MM.1S (cell line): ENCODE measurements around the gene CARNS1.

Experiments
- DNase-seq: peaks from one replicate; pipeline ENCODE4 v3.0.0-alpha.2; 2015
- H2AFZ ChIP-seq: fragments of 300-600 bp; sonication (generic); 2 replicates; pipeline ENCODE4 v1.6.0; 2016; ENCODE audit warnings: antibody characterized with exemption, low read length
- H3F3A ChIP-seq: fragments of 300-600 bp; sonication (generic); 2 replicates; pipeline ENCODE4 v1.6.1; 2016; ENCODE audit warnings: mild to moderate bottlenecking, antibody characterized with exemption, low read length, moderate library complexity, mixed read lengths; ENCODE audit not compliant: insufficient read depth
- H3K27ac ChIP-seq: fragments of 300-600 bp; sonication (generic); 2 replicates; pipeline ENCODE4 v1.5.1; 2016; ENCODE audit warnings: mild to moderate bottlenecking, low read length
- H3K27me3 ChIP-seq: fragments of 300-600 bp; sonication (generic); replicated peaks from 2 replicates; pipeline ENCODE4 v1.6.0; 2016; ENCODE audit warnings: low read length; ENCODE audit not compliant: insufficient read depth
- H3K36me3 ChIP-seq: fragments of 300-600 bp; sonication (generic); replicated peaks from 2 replicates; pipeline ENCODE4 v1.6.1; 2016; ENCODE audit warnings: mild to moderate bottlenecking, low read length, mixed read lengths; ENCODE audit not compliant: insufficient read depth
- H3K4me1 ChIP-seq: fragments of 300-600 bp; sonication (generic); 2 replicates; pipeline ENCODE4 v1.6.1; 2016; ENCODE audit warnings: low read length, mixed read lengths
- H3K4me2 ChIP-seq: fragments of 300-600 bp; sonication (generic); 2 replicates; pipeline ENCODE4 v1.6.0; 2016; ENCODE audit warnings: low read depth, low read length
- H3K4me3 ChIP-seq: fragments of 300-600 bp; sonication (generic); 2 replicates; pipeline ENCODE4 v1.5.1; 2016; ENCODE audit warnings: low read length, mixed read lengths
- H3K79me2 ChIP-seq: fragments of 300-600 bp; sonication (generic); 2 replicates; pipeline ENCODE4 v1.6.1; 2016; ENCODE audit warnings: mixed run types, low read length, mixed read lengths
- H3K9ac ChIP-seq: fragments of 300-600 bp; sonication (generic); 2 replicates; pipeline ENCODE4 v1.6.1; 2016; ENCODE audit warnings: low read length, mixed read lengths
- H3K9me2 ChIP-seq: fragments of 300-600 bp; sonication (generic); replicated peaks from 2 replicates; pipeline ENCODE4 v1.6.1; 2016; ENCODE audit warnings: mild to moderate bottlenecking, low read length, mixed read lengths; ENCODE audit not compliant: insufficient read depth
- H3K9me3 ChIP-seq: fragments of 300-600 bp; sonication (generic); replicated peaks from 2 replicates; pipeline ENCODE4 v1.6.1; 2016; ENCODE audit warnings: mild to moderate bottlenecking, low read length, mixed read lengths; ENCODE audit not compliant: insufficient read depth
- H4K20me1 ChIP-seq: fragments of 300-600 bp; sonication (generic); 2 replicates; pipeline ENCODE4 v1.6.1; 2016; ENCODE audit warnings: mild to moderate bottlenecking, low read length, moderate library complexity, mixed read lengths; ENCODE audit not compliant: insufficient read depth
- EZH2 ChIP-seq: fragments of 300-600 bp; sonication (generic); optimal IDR thresholded peaks from 2 replicates; pipeline ENCODE3; 2017; ENCODE audit warnings: low read depth, mild to moderate bottlenecking, antibody characterized with exemption, low read length, mixed read lengths
- EZH2phosphoT487 ChIP-seq: fragments of 300-600 bp; sonication (generic); IDR thresholded peaks from 2 replicates; pipeline ENCODE4 v1.6.1; 2018; ENCODE audit warnings: antibody characterized with exemption, low read length
- TF ChIP-seq, protein P1 (sequence below): fragments of 300-600 bp; sonication (generic); IDR thresholded peaks from 2 replicates; pipeline ENCODE4 v1.5.1; 2016; ENCODE audit warnings: antibody characterized with exemption, low read length, mixed read lengths

Gene CARNS1

GRCh38 chr11:67387518-67387917, 28.0 kb upstream of the CARNS1 start:
- no peak overlapping the region for H3K4me2 ChIP-seq
- no peak for TF ChIP-seq EZH2phosphoT487
- TF ChIP-seq EZH2: no peak
- TF ChIP-seq, protein P1, sequence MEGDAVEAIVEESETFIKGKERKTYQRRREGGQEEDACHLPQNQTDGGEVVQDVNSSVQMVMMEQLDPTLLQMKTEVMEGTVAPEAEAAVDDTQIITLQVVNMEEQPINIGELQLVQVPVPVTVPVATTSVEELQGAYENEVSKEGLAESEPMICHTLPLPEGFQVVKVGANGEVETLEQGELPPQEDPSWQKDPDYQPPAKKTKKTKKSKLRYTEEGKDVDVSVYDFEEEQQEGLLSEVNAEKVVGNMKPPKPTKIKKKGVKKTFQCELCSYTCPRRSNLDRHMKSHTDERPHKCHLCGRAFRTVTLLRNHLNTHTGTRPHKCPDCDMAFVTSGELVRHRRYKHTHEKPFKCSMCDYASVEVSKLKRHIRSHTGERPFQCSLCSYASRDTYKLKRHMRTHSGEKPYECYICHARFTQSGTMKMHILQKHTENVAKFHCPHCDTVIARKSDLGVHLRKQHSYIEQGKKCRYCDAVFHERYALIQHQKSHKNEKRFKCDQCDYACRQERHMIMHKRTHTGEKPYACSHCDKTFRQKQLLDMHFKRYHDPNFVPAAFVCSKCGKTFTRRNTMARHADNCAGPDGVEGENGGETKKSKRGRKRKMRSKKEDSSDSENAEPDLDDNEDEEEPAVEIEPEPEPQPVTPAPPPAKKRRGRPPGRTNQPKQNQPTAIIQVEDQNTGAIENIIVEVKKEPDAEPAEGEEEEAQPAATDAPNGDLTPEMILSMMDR: no peak
- no peak overlapping the region for H3K27ac ChIP-seq
- no peak for DNase-seq
- H4K20me1 ChIP-seq: no peaks in the 10 kb centered on the region
- no peaks in the 10 kb centered on the region for H3K9me3 ChIP-seq
- H3K9ac ChIP-seq: no peak overlapping the region
- H3F3A ChIP-seq: peaks cover 12% of the 10 kb centered on the region; the same call in 1 of the 2 replicates
- peaks cover 6% of the 10 kb centered on the region for H3K4me1 ChIP-seq
- peaks cover 6% of the 10 kb centered on the region; the same call in 1 of the 2 replicates for H3K27me3 ChIP-seq
- H3K9me2 ChIP-seq: no peaks in the 10 kb centered on the region
- no peak overlapping the region for H2AFZ ChIP-seq
- H3K79me2 ChIP-seq: peaks cover 19% of the 10 kb centered on the region
- H3K4me3 ChIP-seq: no peak overlapping the region
- H3K36me3 ChIP-seq: no peaks in the 10 kb centered on the region

DNA sequence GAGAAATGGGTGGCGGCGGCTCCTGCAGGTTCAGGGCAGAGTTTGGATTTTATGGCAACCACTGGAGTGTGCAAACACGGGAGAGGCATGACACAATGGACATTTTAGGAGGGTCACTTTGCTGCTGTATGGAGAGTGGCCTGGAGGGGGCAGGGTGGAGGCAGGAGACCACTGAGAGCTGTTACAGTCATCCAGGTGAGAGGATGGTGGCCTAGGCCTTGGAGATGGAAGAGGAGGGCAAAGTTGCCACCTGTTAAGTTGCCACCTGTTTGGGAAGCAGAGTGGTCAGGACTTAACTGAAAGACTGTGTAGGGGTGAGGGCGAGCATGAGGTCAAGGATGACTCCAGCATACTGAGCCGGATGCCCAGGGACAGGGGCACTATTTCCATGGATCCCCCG, 26.0 kb upstream of the CARNS1 start:
- peaks cover 37% of the 10 kb centered on the region for H3K79me2 ChIP-seq
- H3K9me2 ChIP-seq: no peaks in the 10 kb centered on the region
- no peak for TF ChIP-seq EZH2phosphoT487
- no peak for TF ChIP-seq EZH2
- TF ChIP-seq, protein P1: peak; percentile 67
- no peak overlapping the region for H3K4me2 ChIP-seq
- H3K9ac ChIP-seq: no peak overlapping the region
- DNase-seq: peak; percentile 45
- H3K4me1 ChIP-seq: peaks cover 9% of the 10 kb centered on the region
- no peak overlapping the region for H3K27ac ChIP-seq
- no peaks in the 10 kb centered on the region for H3K36me3 ChIP-seq
- H2AFZ ChIP-seq: no peak overlapping the region
- no peaks in the 10 kb centered on the region for H3K9me3 ChIP-seq
- H3F3A ChIP-seq: peaks cover 12% of the 10 kb centered on the region; the same call in 1 of the 2 replicates
- H4K20me1 ChIP-seq: no peaks in the 10 kb centered on the region
- H3K27me3 ChIP-seq: peaks cover 3% of the 10 kb centered on the region; the same call in 1 of the 2 replicates
- H3K4me3 ChIP-seq: no peak overlapping the region

GRCh38 chr11:67390947-67391303, 24.6 kb upstream of the CARNS1 start:
- Histone ChIP-seq H3K4me2 (peak overlapping the region; percentile 74), H3F3A (peaks cover 12% of the 10 kb centered on the region; the same call in 1 of the 2 replicates), H3K79me2 (peaks cover 44% of the 10 kb centered on the region), H3K36me3 (no peaks in the 10 kb centered on the region), H3K9me3 (no peaks in the 10 kb centered on the region), H3K27ac (peak overlapping the region; percentile 50; the same call in 1 of the 2 replicates), H3K4me3 (peak overlapping the region; percentile 97), H2AFZ (peak overlapping the region; percentile 98), H3K9ac (peak overlapping the region; percentile 91), H4K20me1 (no peaks in the 10 kb centered on the region), H3K9me2 (no peaks in the 10 kb centered on the region), H3K4me1 (peaks cover 9% of the 10 kb centered on the region), H3K27me3 (no peaks in the 10 kb centered on the region)
- DNase-seq: no peak
- TF ChIP-seq, protein P1: no peak
- no peak for TF ChIP-seq EZH2
- TF ChIP-seq EZH2phosphoT487: no peak
